Mesothelial cell of epicardium (in vitro differentiated cells): ENCODE measurements around the gene STXBP6. TPM values are rescaled to one million over a fixed set of nuclear protein-coding genes. Genes with fewer than 3 reads are reported as not detected.

Experiments
- DNase-seq, 2 experiments: peaks; one replicate each; pipeline ENCODE4 v3.0.0; 2021; ENCODE audit warnings: low spot score in 2 of 2; ENCODE audit not compliant: unreplicated experiment in 2 of 2
- H3K27ac Mint-ChIP-seq: 2 replicates; pipeline ENCODE4 v1.8.0; 2021; ENCODE audit warnings: mixed read lengths
- H3K27me3 Mint-ChIP-seq: 2 replicates; pipeline ENCODE4 v1.8.0; 2021; ENCODE audit warnings: low read depth, mixed read lengths
- H3K36me3 Mint-ChIP-seq: 2 replicates; pipeline ENCODE4 v1.8.0; 2021; ENCODE audit warnings: mixed read lengths
- H3K4me1 Mint-ChIP-seq: 2 replicates; pipeline ENCODE4 v1.8.0; 2021; ENCODE audit warnings: mixed read lengths
- H3K4me3 Mint-ChIP-seq: 2 replicates; pipeline ENCODE4 v1.8.0; 2021; ENCODE audit warnings: mild to moderate bottlenecking, moderate library complexity, mixed read lengths
- H3K9me3 Mint-ChIP-seq: 2 replicates; pipeline ENCODE4 v1.8.0; 2021; ENCODE audit warnings: mixed read lengths
- CTCF ChIP-seq: fragments of 200-600 bp; sonication (generic); IDR thresholded peaks from one replicate; pipeline ENCODE4 v1.5.0; 2021; ENCODE audit warnings: antibody characterized with exemption; ENCODE audit not compliant: unreplicated experiment
- total RNA-seq: library from RNA; stranded (reverse); gene quantifications from 3 replicates; pipeline ENCODE4 v1.2.1, GENCODE V29; 2021

STXBP6 gene
- total RNA-seq, 1 donor from 2014 or later, result 16.6 TPM

GRCh38 chr14:24991288-24991687 lies 58.7 kb downstream of the STXBP6 start:
- H3K27ac Mint-ChIP-seq, result no peak overlapping the region
- no peaks in the 10 kb centered on the region for H3K4me1 Mint-ChIP-seq
- peaks cover 9% of the 10 kb centered on the region for H3K36me3 Mint-ChIP-seq
- no peak for DNase-seq
- H3K4me3 Mint-ChIP-seq, result no peak overlapping the region
- no peaks in the 10 kb centered on the region for H3K9me3 Mint-ChIP-seq
- no peaks in the 10 kb centered on the region for H3K27me3 Mint-ChIP-seq
- no peak for TF ChIP-seq CTCF

DNA sequence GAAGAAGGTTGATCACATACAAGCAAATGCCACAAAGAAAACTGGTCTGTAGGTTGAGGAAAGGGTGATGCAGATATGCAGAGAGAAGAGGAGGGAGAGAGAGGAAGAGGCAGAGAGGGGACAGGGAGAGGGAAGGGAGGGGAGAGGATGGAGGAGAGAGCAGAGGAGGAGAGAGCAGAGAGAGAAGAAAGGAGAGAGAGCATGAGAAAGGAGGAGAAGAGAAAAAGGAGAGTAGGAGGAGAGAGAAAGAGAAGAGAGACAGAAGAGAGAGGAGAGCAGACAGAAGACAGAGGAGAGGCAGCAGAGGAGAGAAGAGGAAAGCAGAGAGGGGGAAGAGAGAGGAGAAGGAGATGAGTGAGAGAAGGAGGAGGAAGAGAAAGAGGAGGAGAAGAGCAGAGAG lies 59.2 kb downstream of the STXBP6 start:
- DNase-seq, result no peak
- H3K9me3 Mint-ChIP-seq, result no peaks in the 10 kb centered on the region
- TF ChIP-seq CTCF, result no peak
- H3K36me3 Mint-ChIP-seq, result peaks cover 9% of the 10 kb centered on the region
- H3K27ac Mint-ChIP-seq, result no peak overlapping the region
- H3K4me3 Mint-ChIP-seq, result no peak overlapping the region
- H3K27me3 Mint-ChIP-seq, result no peaks in the 10 kb centered on the region
- H3K4me1 Mint-ChIP-seq, result peaks cover 2% of the 10 kb centered on the region

GRCh38 chr14:24990050-24990449 lies 59.9 kb downstream of the STXBP6 start:
- no peak for DNase-seq

DNA sequence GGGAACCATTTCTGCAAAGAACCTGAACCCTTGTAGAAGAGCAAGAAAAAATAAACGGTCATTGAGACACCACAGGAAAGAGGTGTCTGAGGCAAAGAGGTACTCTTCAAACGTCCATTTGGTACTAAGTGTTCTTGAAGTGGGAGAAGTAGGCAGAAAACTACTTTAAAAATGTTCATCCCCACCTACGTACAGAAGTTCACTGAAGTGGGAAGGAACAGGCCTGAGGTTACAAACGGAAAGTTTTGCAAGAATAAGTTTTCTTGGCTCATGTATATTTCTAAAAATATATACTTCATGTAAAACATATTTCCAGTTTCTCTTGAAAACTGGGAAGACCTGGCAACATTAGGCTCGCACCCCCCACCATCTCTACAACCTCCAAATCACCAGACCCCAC lies 61.2 kb downstream of the STXBP6 start:
- Mint-ChIP-seq H3K36me3 (peaks cover 9% of the 10 kb centered on the region), H3K27ac (no peak overlapping the region), H3K9me3 (no peaks in the 10 kb centered on the region), H3K27me3 (no peaks in the 10 kb centered on the region), H3K4me1 (peaks cover 21% of the 10 kb centered on the region), H3K4me3 (no peak overlapping the region)
- DNase-seq, result no peak
- no peak for TF ChIP-seq CTCF

More at GRCh38 chr14:24990050-24990449, 59.9 kb downstream of the STXBP6 start:
- peaks cover 9% of the 10 kb centered on the region for H3K36me3 Mint-ChIP-seq
- TF ChIP-seq CTCF, result no peak
- no peaks in the 10 kb centered on the region for H3K9me3 Mint-ChIP-seq
- peaks cover 9% of the 10 kb centered on the region for H3K4me1 Mint-ChIP-seq
- no peak overlapping the region for H3K27ac Mint-ChIP-seq
- no peaks in the 10 kb centered on the region for H3K27me3 Mint-ChIP-seq
- H3K4me3 Mint-ChIP-seq, result no peak overlapping the region

DNA sequence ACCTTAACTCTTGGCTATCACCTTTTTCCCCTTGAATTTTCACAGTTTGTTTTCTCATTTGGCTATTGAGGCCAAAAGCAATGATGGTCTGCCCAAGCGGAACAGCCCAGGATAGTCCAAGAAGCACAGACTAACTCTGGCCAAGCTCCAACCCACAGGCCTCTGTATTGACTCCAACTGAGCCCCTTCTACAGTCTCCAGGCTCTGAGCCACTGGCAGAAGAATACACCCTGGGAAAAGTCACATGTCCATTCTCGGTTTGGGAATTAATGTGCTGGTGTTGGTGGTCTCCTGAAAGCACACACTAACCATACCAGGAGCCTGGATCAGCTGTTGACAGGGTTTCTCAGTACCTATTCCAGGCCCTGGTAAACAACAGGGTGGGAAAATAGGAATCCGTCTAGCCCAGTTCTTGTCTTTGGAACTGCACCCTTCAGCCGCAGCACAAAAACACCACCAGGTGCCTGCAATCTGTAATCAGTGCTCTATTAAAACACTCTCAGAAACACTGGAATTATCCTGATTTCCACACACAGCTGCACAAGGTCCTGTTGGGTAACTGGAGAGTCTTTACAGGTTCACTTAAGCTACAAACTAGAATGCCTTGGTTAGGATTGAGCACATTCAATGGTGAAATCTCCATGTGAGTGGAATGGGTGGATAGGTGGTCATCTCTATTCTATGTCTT lies 63.6 kb downstream of the STXBP6 start:
- H3K9me3 Mint-ChIP-seq, result no peaks in the 10 kb centered on the region
- no peaks in the 10 kb centered on the region for H3K27me3 Mint-ChIP-seq
- H3K36me3 Mint-ChIP-seq, result peaks cover 9% of the 10 kb centered on the region
- no peak for TF ChIP-seq CTCF
- no peak for DNase-seq
- no peak overlapping the region for H3K4me3 Mint-ChIP-seq
- H3K4me1 Mint-ChIP-seq, result peaks cover 21% of the 10 kb centered on the region
- no peak overlapping the region for H3K27ac Mint-ChIP-seq
